Activated CD4-positive, alpha-beta memory T cell treated with anti-CD3 and anti-CD28 coated beads, Interleukin-2, amount 10 ng/mL, durations not matched to agents 7 days and 5 days (primary cell): ENCODE data around the gene XRCC5. TPM values are rescaled to one million over a fixed set of nuclear protein-coding genes. Genes with fewer than 3 reads are reported as not detected.

Source experiments
- CTCF ChIA-PET: fragments of 350-600 bp; sonication (Branson Sonifier 250); formaldehyde crosslinking; loops from one replicate; lab custom pipeline; 2021; ENCODE audit warnings: antibody characterized with exemption, inconsistent platforms; lab: Charles Lee
- POLR2A ChIA-PET: fragments of 350-600 bp; sonication (Branson Sonifier 250); formaldehyde crosslinking; loops from one replicate; lab custom pipeline; 2021; ENCODE audit warnings: antibody characterized with exemption; lab: Charles Lee
- DNase-seq: peaks from one replicate; pipeline ENCODE4 v3.0.0-alpha.2; 2020
- H3K27ac Mint-ChIP-seq: one replicate; pipeline ENCODE4 v1.8.0; 2021; ENCODE audit warnings: mild to moderate bottlenecking, mixed read lengths
- H3K27me3 Mint-ChIP-seq: one replicate; pipeline ENCODE4 v1.8.0; 2021; ENCODE audit warnings: mixed read lengths
- H3K36me3 Mint-ChIP-seq: one replicate; pipeline ENCODE4 v1.8.0; 2021; ENCODE audit warnings: low read depth, mixed read lengths
- H3K4me1 Mint-ChIP-seq: one replicate; pipeline ENCODE4 v1.8.0; 2021; ENCODE audit warnings: mixed read lengths
- H3K4me3 Mint-ChIP-seq: one replicate; pipeline ENCODE4 v1.8.0; 2021; ENCODE audit warnings: mild to moderate bottlenecking, mixed read lengths
- H3K9me3 Mint-ChIP-seq: one replicate; pipeline ENCODE4 v1.8.0; 2021; ENCODE audit warnings: mixed read lengths
- total RNA-seq, 2 experiments: library from RNA; stranded (reverse); gene quantifications; one replicate each; pipeline ENCODE4 v1.2.3, GENCODE V29; 2021

The XRCC5 gene
- total RNA-seq, 2 experiments from 2014 or later = 296 to 302 TPM

- Mint-ChIP-seq H3K4me3 (no peak overlapping the region), H3K27ac (no peak overlapping the region), H3K36me3 (peaks cover 18% of the 10 kb centered on the region), H3K4me1 (peaks cover 38% of the 10 kb centered on the region), H3K9me3 (no peaks in the 10 kb centered on the region), H3K27me3 (no peaks in the 10 kb centered on the region)
- ChIA-PET POLR2A (no interaction called here), CTCF (no interaction called here)
- no peak for DNase-seq
These were observed 115.2 kb downstream of the XRCC5 start for GRCh38 chr2:216224388-216224787.

- Mint-ChIP-seq H3K36me3 (peaks cover 17% of the 10 kb centered on the region), H3K4me3 (no peak overlapping the region), H3K27me3 (no peaks in the 10 kb centered on the region), H3K27ac (no peak overlapping the region), H3K9me3 (peaks cover 16% of the 10 kb centered on the region), H3K4me1 (peaks cover 11% of the 10 kb centered on the region)
- ChIA-PET CTCF (no interaction called here), POLR2A (no interaction called here)
- no peak for DNase-seq
These were observed 120.2 kb downstream of the XRCC5 start for GRCh38 chr2:216229277-216229914.

- no peaks in the 10 kb centered on the region for H3K27me3 Mint-ChIP-seq
- H3K27ac Mint-ChIP-seq = no peak overlapping the region
- H3K4me3 Mint-ChIP-seq = no peak overlapping the region
- ChIA-PET CTCF (interaction anchor here (1.0 to 1.5 kb wide), 2 partner anchors 9 to 14 kb away, joined by 3 to 4 read pairs; no protein-coding TSS in a partner anchor), POLR2A (no interaction called here)
- H3K4me1 Mint-ChIP-seq = peaks cover 11% of the 10 kb centered on the region
- peaks cover 20% of the 10 kb centered on the region for H3K36me3 Mint-ChIP-seq
- no peak for DNase-seq
- peaks cover 16% of the 10 kb centered on the region for H3K9me3 Mint-ChIP-seq
These were observed 122.7 kb downstream of the XRCC5 start for GRCh38 chr2:216231867-216232266.

GRCh38 chr2:216232721-216233120 is 123.6 kb downstream of the XRCC5 start:
- Mint-ChIP-seq H3K4me3 (no peak overlapping the region), H3K36me3 (peaks cover 20% of the 10 kb centered on the region), H3K4me1 (peaks cover 11% of the 10 kb centered on the region), H3K27ac (no peak overlapping the region), H3K9me3 (peaks cover 16% of the 10 kb centered on the region), H3K27me3 (no peaks in the 10 kb centered on the region)
- DNase-seq = no peak
- ChIA-PET POLR2A (no interaction called here), CTCF (no interaction called here)

GRCh38 chr2:216233281-216233995 is 124.3 kb downstream of the XRCC5 start:
- no peak overlapping the region for H3K27ac Mint-ChIP-seq
- H3K4me1 Mint-ChIP-seq = peaks cover 11% of the 10 kb centered on the region
- peaks cover 16% of the 10 kb centered on the region for H3K9me3 Mint-ChIP-seq
- H3K4me3 Mint-ChIP-seq = no peak overlapping the region
- no peaks in the 10 kb centered on the region for H3K27me3 Mint-ChIP-seq
- POLR2A ChIA-PET = no interaction called here
- no peak for DNase-seq
- CTCF ChIA-PET = no interaction called here
- peaks cover 20% of the 10 kb centered on the region for H3K36me3 Mint-ChIP-seq

GRCh38 chr2:216234106-216234505 is 125.0 kb downstream of the XRCC5 start:
- CTCF ChIA-PET = no interaction called here
- Mint-ChIP-seq H3K4me3 (no peak overlapping the region), H3K27me3 (no peaks in the 10 kb centered on the region)

GRCh38 chr2:216235462-216235861 is 126.3 kb downstream of the XRCC5 start:
- Mint-ChIP-seq H3K4me1 (peaks cover 11% of the 10 kb centered on the region), H3K36me3 (peaks cover 20% of the 10 kb centered on the region), H3K9me3 (peaks cover 16% of the 10 kb centered on the region), H3K4me3 (no peak overlapping the region), H3K27ac (no peak overlapping the region), H3K27me3 (no peaks in the 10 kb centered on the region)
- CTCF ChIA-PET = no interaction called here
- POLR2A ChIA-PET = no interaction called here
- no peak for DNase-seq

More at GRCh38 chr2:216234106-216234505, 125.0 kb downstream of the XRCC5 start:
- Mint-ChIP-seq H3K9me3 (peaks cover 16% of the 10 kb centered on the region), H3K4me1 (peaks cover 11% of the 10 kb centered on the region), H3K36me3 (peaks cover 20% of the 10 kb centered on the region), H3K27ac (no peak overlapping the region)
- DNase-seq = no peak
- POLR2A ChIA-PET = interaction anchor here (0.9 kb wide), 1 partner anchor 11 kb away, joined by 3 read pairs; no protein-coding TSS in a partner anchor

- H3K4me3 Mint-ChIP-seq = no peak overlapping the region
- DNase-seq = no peak
- CTCF ChIA-PET = no interaction called here
- no peaks in the 10 kb centered on the region for H3K27me3 Mint-ChIP-seq
- H3K4me1 Mint-ChIP-seq = peaks cover 11% of the 10 kb centered on the region
- H3K9me3 Mint-ChIP-seq = peaks cover 16% of the 10 kb centered on the region
- POLR2A ChIA-PET = no interaction called here
- peaks cover 20% of the 10 kb centered on the region for H3K36me3 Mint-ChIP-seq
- H3K27ac Mint-ChIP-seq = no peak overlapping the region
These were observed 126.7 kb downstream of the XRCC5 start for GRCh38 chr2:216235896-216236295.

GRCh38 chr2:216236486-216236885 is 127.3 kb downstream of the XRCC5 start:
- DNase-seq = no peak
- Mint-ChIP-seq H3K4me3 (no peak overlapping the region), H3K4me1 (peaks cover 11% of the 10 kb centered on the region), H3K9me3 (peaks cover 16% of the 10 kb centered on the region), H3K27ac (no peak overlapping the region), H3K36me3 (peaks cover 20% of the 10 kb centered on the region), H3K27me3 (no peaks in the 10 kb centered on the region)
- CTCF ChIA-PET = no interaction called here
- POLR2A ChIA-PET = no interaction called here

- H3K36me3 Mint-ChIP-seq = no peaks in the 10 kb centered on the region
- peaks cover 4% of the 10 kb centered on the region for H3K9me3 Mint-ChIP-seq
- ChIA-PET CTCF (no interaction called here), POLR2A (no interaction called here)
- H3K27ac Mint-ChIP-seq = no peak overlapping the region
- no peaks in the 10 kb centered on the region for H3K4me1 Mint-ChIP-seq
- H3K27me3 Mint-ChIP-seq = no peaks in the 10 kb centered on the region
- no peak overlapping the region for H3K4me3 Mint-ChIP-seq
- DNase-seq = no peak
These were observed 133.2 kb downstream of the XRCC5 start for GRCh38 chr2:216242365-216242764.

- H3K36me3 Mint-ChIP-seq = no peaks in the 10 kb centered on the region
- peaks cover 4% of the 10 kb centered on the region for H3K9me3 Mint-ChIP-seq
- no peak overlapping the region for H3K27ac Mint-ChIP-seq
- CTCF ChIA-PET = no interaction called here
- DNase-seq = no peak
- H3K4me1 Mint-ChIP-seq = no peaks in the 10 kb centered on the region
- no peak overlapping the region for H3K4me3 Mint-ChIP-seq
- POLR2A ChIA-PET = no interaction called here
- H3K27me3 Mint-ChIP-seq = no peaks in the 10 kb centered on the region
These were observed 133.9 kb downstream of the XRCC5 start for GRCh38 chr2:216243026-216243425.

- no peak for DNase-seq
- peaks cover 7% of the 10 kb centered on the region for H3K9me3 Mint-ChIP-seq
- POLR2A ChIA-PET = no interaction called here
- H3K36me3 Mint-ChIP-seq = no peaks in the 10 kb centered on the region
- H3K4me3 Mint-ChIP-seq = no peak overlapping the region
- CTCF ChIA-PET = no interaction called here
- H3K27ac Mint-ChIP-seq = no peak overlapping the region
- H3K4me1 Mint-ChIP-seq = no peaks in the 10 kb centered on the region
- H3K27me3 Mint-ChIP-seq = peaks cover 8% of the 10 kb centered on the region
These were observed 136.3 kb downstream of the XRCC5 start for GRCh38 chr2:216245391-216245975.

- ChIA-PET POLR2A (interaction anchor here (1.0 kb wide), 1 partner anchor 52 kb away, joined by 3 read pairs; no protein-coding TSS in a partner anchor), CTCF (no interaction called here)
- Mint-ChIP-seq H3K4me3 (no peak overlapping the region), H3K36me3 (no peaks in the 10 kb centered on the region), H3K27ac (no peak overlapping the region), H3K4me1 (no peaks in the 10 kb centered on the region), H3K27me3 (peaks cover 8% of the 10 kb centered on the region), H3K9me3 (peaks cover 7% of the 10 kb centered on the region)
- DNase-seq = no peak
These were observed 137.6 kb downstream of the XRCC5 start for GRCh38 chr2:216246766-216247165.
